Posterior vena cava (tissue), 2 donors: ENCODE measurements around the gene FOXJ1. TPM values are rescaled to one million over a fixed set of nuclear protein-coding genes. Genes with fewer than 3 reads are reported as not detected.

ENCODE experiments used
- DNase-seq: peaks from one replicate; pipeline ENCODE4 v3.0.0-alpha.2; 2020; ENCODE audit warnings: low spot score
- intact Hi-C, 2 donors: fragments of 100-400 bp; cut with DNase I; formaldehyde crosslinking; loops; one replicate each; pipeline versions ENCODE4 v1.14.1 to v1.14.2; 2022 to 2023
- total RNA-seq, 2 donors: library from RNA; stranded (reverse); fragmentation: NEBNext Ultra II Directional; extraction: Animal tissue kit (Norgen Biotek cat#: 25700); gene quantifications; one replicate each; pipeline ENCODE4 v1.2.1, GENCODE V29; 2021
- donor health status: DM: yes; HTN: yes; CAD: no.
- donor health status: DM: yes; HTN: yes; CAD: no.

Gene FOXJ1
- total RNA-seq, 2 donors from 2014 or later = not detected

- intact Hi-C loops = no loop called here
- DNase-seq = no peak
Measured at GRCh38 chr17:76163919-76164318, 22.9 kb upstream of the FOXJ1 start.

GRCh38 chr17:76161619-76162266 lies 20.7 kb upstream of the FOXJ1 start:
- peak; percentile 31 for DNase-seq
- intact Hi-C loops = no loop called here

- intact Hi-C loops = no loop called here
- no peak for DNase-seq
Measured at GRCh38 chr17:76160896-76161528, 20.0 kb upstream of the FOXJ1 start.

DNA sequence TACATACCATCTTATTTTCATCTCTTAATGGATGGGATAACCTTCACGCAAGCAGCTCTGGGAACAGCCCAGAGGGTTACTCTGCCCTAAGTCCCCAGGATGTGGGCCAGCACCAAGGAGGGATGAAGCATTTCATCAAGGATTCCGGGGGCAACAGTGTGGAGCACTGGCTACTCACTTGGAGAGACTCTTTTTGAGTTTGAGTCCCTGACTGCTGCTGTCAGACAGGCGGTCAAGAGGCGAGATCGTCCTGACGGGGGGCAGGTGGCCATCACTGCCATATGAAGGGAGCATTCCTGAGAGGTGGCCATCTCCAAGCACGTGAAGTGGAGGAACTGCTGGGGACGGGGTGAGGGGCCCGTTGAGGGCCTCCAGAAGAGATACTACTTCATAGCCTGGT lies 18.1 kb upstream of the FOXJ1 start:
- intact Hi-C loops = no loop called here
- peak; percentile 38 for DNase-seq

- intact Hi-C loops = no loop called here
- DNase-seq = no peak
Measured at GRCh38 chr17:76157759-76158158, 16.7 kb upstream of the FOXJ1 start.

GRCh38 chr17:76156662-76156991 lies 15.6 kb upstream of the FOXJ1 start:
- intact Hi-C loops = no loop called here
- peak; percentile 25 for DNase-seq

DNA sequence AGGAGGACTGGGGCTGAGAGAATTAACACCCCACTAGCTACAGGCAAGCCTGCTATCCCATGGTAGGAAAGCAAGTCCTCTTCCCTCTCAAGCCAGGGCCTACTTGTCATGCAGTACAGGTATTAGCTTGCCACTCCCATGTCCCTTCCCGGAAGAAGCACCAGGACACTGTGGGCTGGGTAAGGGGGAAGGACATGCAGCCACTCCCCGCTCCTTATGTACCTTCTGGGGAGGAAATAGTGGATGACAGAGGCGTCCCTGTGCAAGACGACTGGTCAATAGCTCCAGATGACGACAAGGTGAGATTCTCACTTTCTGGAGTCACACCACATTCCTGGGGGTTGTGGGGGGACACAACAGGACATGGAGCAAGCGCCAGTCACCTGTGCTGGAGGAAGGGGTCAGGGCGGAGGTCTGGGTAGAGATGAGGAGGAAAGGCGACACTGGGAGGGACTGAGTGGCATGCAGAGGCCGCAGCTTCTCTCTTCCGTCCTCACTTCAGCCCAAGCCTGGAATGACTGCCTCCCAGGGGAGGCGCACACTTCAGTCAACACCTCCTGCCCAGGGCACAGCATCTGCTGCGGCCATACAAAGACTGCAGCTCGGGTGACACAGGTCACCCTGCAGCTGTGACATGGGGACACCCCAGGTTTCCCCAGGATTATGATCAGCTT lies 15.1 kb upstream of the FOXJ1 start:
- DNase-seq = peak; percentile 71
- intact Hi-C loops = no loop called here

- peak; percentile 60 for DNase-seq
- intact Hi-C loops = loop anchor here in 1 of 2 donors (5.0 kb wide), 1 partner anchor 567 kb away; no protein-coding TSS in a partner anchor
Measured at GRCh38 chr17:76154936-76155845, 14.1 kb upstream of the FOXJ1 start.

DNA sequence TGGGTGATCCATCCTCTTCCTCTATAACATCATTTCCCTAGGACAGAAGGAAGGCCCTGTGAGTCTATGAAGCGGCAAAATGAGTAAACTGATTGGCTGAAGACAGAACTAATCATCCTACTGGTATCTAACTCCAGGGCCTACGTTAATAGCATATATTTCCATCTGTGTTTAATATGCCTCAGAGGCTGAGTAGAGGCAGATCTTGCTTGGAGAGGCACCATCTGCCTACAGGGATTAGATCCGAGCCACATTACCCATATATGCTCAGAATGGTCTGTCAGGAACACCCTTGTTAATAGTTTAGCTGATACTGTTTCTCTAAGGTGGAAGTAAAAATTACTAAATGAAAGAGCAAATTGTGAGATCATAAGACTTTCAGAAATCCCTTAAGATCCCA lies 13.2 kb upstream of the FOXJ1 start:
- no peak for DNase-seq
- intact Hi-C loops = loop anchor here in 1 of 2 donors (5.0 kb wide), 1 partner anchor 568 kb away; no protein-coding TSS in a partner anchor

GRCh38 chr17:76153640-76154039 lies 12.6 kb upstream of the FOXJ1 start:
- peak; percentile 73 for DNase-seq
- intact Hi-C loops = loop anchor here in 1 of 2 donors (5.0 kb wide), 1 partner anchor 569 kb away; no protein-coding TSS in a partner anchor

GRCh38 chr17:76153202-76153601 lies 12.2 kb upstream of the FOXJ1 start:
- intact Hi-C loops = loop anchor here in 1 of 2 donors (5.0 kb wide), 1 partner anchor 569 kb away; no protein-coding TSS in a partner anchor
- peak; percentile 44 for DNase-seq

DNA sequence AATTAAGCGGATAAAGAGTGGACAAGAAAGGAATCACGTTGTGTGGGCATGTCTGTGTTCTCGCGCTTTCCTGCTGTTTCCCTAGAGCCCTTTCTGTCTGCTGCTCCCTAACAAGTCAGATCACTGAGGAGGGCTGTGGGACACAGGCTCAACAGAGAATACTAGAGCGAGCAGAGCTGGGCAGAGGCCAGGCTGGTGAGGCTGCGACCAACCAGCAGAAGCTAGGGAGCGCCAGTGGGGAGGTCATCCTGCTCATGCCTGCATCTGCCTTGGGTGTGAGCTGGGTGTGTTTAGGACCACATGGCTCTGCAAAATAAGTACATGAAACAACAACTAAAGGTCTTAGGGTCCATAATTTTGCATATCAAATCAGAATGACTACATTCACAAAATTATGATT lies 11.5 kb upstream of the FOXJ1 start:
- peak; percentile 67 for DNase-seq

GRCh38 chr17:76151896-76152454 lies 10.9 kb upstream of the FOXJ1 start:
- intact Hi-C loops = loop anchor here in 1 of 2 donors (5.0 kb wide), 1 partner anchor 570 kb away; no protein-coding TSS in a partner anchor
- DNase-seq = peak; percentile 64

More for the DNA sequence above, 11.5 kb upstream of the FOXJ1 start:
- intact Hi-C loops = loop anchor here in 1 of 2 donors (5.0 kb wide), 1 partner anchor 570 kb away; no protein-coding TSS in a partner anchor

GRCh38 chr17:76150712-76151622 lies 9.9 kb upstream of the FOXJ1 start:
- peak; percentile 74 for DNase-seq
- intact Hi-C loops = loop anchor here in 1 of 2 donors (5.0 kb wide), 1 partner anchor 571 kb away; no protein-coding TSS in a partner anchor

GRCh38 chr17:76149214-76149613 lies 8.2 kb upstream of the FOXJ1 start:
- DNase-seq = peak; percentile 43

DNA sequence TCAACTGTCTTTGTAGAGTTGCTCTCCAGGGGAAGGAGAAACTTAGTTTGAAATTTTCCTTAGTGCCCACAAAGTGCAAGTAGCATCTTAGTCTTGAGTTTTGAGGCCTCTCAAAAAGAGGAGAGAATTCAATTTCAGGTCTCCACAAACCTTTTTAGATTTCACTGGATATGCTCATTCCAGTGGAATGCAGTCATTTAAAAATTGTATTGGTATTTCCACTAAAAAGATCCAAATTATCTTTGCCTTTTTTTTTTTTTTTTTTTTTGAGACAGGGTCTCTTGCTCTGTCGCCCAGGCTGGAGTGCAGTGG lies 6.9 kb upstream of the FOXJ1 start:
- intact Hi-C loops = no loop called here
- no peak for DNase-seq

More at GRCh38 chr17:76149214-76149613, 8.2 kb upstream of the FOXJ1 start:
- intact Hi-C loops = no loop called here

- peak; percentile 72 for DNase-seq
- intact Hi-C loops = no loop called here
Measured at GRCh38 chr17:76147211-76148014, 6.4 kb upstream of the FOXJ1 start.
